Activated CD4-positive, alpha-beta T cell treated with anti-CD3 and anti-CD28 coated beads for 36 hours (primary cell): ENCODE measurements around the gene PNPLA7. TPM values are rescaled to one million over a fixed set of nuclear protein-coding genes. Genes with fewer than 3 reads are reported as not detected.

Source experiments
- ATAC-seq: fragments of 200-7000 bp; cut with Tn5 transposase; one replicate; pipeline ENCODE4 v1.10.0; 2021; ENCODE audit warnings: mild to moderate bottlenecking, moderate library complexity
- CTCF ChIA-PET: fragments of 350-600 bp; sonication (Branson Sonifier 250); formaldehyde crosslinking; loops from one replicate; lab custom pipeline; 2021; ENCODE audit warnings: antibody characterized with exemption; lab: Charles Lee
- POLR2A ChIA-PET: fragments of 350-600 bp; sonication (Branson Sonifier 250); formaldehyde crosslinking; loops from one replicate; lab custom pipeline; 2021; ENCODE audit warnings: antibody characterized with exemption, inconsistent platforms; lab: Charles Lee
- DNase-seq: peaks from one replicate; pipeline ENCODE4 v3.0.0-alpha.2; 2020
- H3K27ac Mint-ChIP-seq: one replicate; pipeline ENCODE4 v1.8.0; 2021; ENCODE audit warnings: mixed read lengths
- H3K27me3 Mint-ChIP-seq: one replicate; pipeline ENCODE4 v1.8.0; 2021; ENCODE audit warnings: mixed read lengths
- H3K36me3 Mint-ChIP-seq: one replicate; pipeline ENCODE4 v1.8.0; 2021; ENCODE audit warnings: low read depth, mixed read lengths
- H3K4me1 Mint-ChIP-seq: one replicate; pipeline ENCODE4 v1.8.0; 2021; ENCODE audit warnings: mixed read lengths
- H3K4me3 Mint-ChIP-seq: one replicate; pipeline ENCODE4 v1.8.0; 2021; ENCODE audit warnings: mild to moderate bottlenecking, moderate library complexity, mixed read lengths
- H3K9me3 Mint-ChIP-seq: one replicate; pipeline ENCODE4 v1.8.0; 2021; ENCODE audit warnings: low read depth, mixed read lengths
- intact Hi-C, 2 experiments: fragments of 100-400 bp; cut with DNase I in 1 of 2; cut with micrococcal nuclease in 1 of 2; formaldehyde crosslinking; loops; one replicate each; pipeline versions ENCODE4 v1.14.2 to v1.15.1; 2022 to 2024; cut with DNase I, micrococcal nuclease
- total RNA-seq, 2 experiments: library from RNA; stranded (reverse); gene quantifications; one replicate each; pipeline ENCODE4 v1.2.3, GENCODE V29; 2021

Gene PNPLA7
- total RNA-seq, 2 experiments from 2014 or later: 3.1 to 3.6 TPM

DNA sequence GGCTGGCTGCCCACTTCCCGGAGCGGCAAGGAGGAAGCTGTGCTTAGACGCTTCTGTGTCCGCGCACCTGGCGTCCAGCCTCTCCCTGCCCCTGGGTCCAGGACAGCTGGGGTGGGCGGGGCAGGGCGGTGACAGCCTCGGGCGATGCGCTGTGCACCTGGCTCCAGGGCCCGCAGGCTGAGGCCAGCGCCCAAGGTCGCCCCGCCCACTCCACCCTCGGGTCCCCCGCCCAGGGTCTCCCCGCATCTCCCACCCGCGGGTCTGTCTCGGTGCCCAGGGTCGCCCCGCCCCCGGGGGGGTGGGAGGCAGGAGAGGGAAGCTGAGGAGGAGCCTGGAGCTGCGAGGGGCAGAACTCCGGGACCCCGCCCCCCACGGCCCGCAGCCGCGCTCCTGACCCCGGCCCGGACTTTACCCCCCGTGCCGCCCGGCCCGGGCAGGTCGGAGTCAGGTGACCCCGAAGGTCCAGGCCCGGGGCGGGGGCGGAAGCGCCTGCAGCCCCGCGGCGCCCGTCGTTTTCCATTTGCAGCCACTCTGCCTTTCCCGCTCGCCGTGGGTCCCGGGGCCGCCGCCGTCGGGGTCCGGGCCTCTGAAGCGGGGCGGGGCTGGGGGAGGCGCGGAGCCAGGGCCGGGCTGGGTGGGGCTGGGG, 108.8 kb downstream of the PNPLA7 start, which contains the start of gene ENTPD8:
Gene ENTPD8, minus strand, starts transcription at position 69 of the 646 bp plus-strand sequence. CDS start 3,072 bp downstream, outside the sequence.
- CTCF ChIA-PET: no interaction called here
- POLR2A ChIA-PET: no interaction called here
- intact Hi-C loops: loop anchor here in 1 of 2 experiments (10.0 kb wide), 1 partner anchor 147 kb away; no protein-coding TSS in a partner anchor
- no peaks in the 10 kb centered on the region for H3K9me3 Mint-ChIP-seq
- H3K27ac Mint-ChIP-seq: no peak within 1 kb of the TSS
- ATAC-seq: no peak
- H3K36me3 Mint-ChIP-seq: no peaks in the 10 kb centered on the region
- no peak for DNase-seq
- H3K4me1 Mint-ChIP-seq: peaks cover 9% of the 10 kb centered on the region
- H3K4me3 Mint-ChIP-seq: peak within 1 kb of the TSS; percentile 38
- H3K27me3 Mint-ChIP-seq: peaks cover 10% of the 10 kb centered on the region

DNA sequence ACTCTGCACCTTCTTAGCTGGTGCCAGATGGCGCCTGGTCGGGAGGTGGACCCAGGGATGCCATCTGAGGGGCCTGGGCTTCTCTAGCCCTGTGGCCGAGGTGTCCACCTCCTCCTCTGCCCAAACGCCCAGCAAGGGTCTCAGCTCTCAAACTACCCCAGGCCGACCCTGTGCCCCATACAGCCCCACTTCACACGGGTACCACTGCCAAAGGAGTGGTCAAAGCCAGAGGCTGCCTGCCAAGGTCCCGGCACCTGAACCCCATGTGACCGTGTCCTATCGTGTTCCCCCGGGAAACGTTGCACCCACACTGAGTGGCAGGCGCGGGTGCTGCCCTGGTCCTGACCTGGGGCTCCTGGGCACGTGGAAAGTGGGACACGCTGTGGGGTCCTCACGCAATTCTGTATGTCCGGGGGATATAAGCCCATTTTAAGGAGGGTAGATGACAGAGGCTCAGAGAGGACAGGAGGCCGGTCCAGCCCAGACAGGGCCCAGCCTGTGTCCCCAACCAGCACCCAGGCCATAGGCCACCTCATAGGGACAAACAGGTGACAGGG, 111.0 kb downstream of the PNPLA7 start:
- peaks cover 10% of the 10 kb centered on the region for H3K27me3 Mint-ChIP-seq
- H3K27ac Mint-ChIP-seq: no peak overlapping the region
- DNase-seq (no peak), ATAC-seq (no peak)
- H3K9me3 Mint-ChIP-seq: no peaks in the 10 kb centered on the region
- intact Hi-C loops: no loop called here
- POLR2A ChIA-PET: no interaction called here
- peaks cover 2% of the 10 kb centered on the region for H3K4me1 Mint-ChIP-seq
- CTCF ChIA-PET: interaction anchor here (0.7 kb wide), 1 partner anchor 35 kb away, joined by 3 read pairs; no protein-coding TSS in a partner anchor
- H3K4me3 Mint-ChIP-seq: no peak overlapping the region
- no peaks in the 10 kb centered on the region for H3K36me3 Mint-ChIP-seq

DNA sequence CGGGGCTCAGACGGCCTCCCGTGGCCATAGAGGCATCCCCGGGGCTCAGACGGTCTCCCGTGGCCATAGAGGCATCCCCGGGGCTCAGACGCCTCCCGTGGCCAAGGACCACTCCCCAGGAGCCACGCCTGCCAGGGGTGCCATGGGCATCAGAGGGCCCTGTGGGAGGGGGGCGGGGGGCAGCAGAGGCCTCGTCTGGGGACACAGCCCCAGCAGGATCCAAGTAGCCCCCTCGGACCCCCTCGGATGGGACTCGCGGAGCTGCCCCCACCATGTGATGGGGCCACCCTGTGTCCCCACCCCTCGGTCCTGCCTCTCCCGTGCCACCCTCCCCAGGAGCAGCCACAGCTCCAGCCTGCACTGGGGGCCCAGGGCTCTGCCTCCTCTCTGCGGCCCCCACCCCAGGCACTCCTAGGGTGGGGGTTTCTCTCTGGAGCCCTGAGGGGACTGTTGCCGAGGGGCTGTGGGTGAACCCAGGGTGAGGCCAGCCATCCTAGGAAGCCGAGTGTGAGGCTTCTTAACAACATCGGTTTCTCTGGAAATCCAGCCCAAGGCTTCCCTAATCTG, 111.5 kb downstream of the PNPLA7 start:
- no peak for ATAC-seq
- H3K4me1 Mint-ChIP-seq: peaks cover 2% of the 10 kb centered on the region
- intact Hi-C loops: no loop called here
- no peak overlapping the region for H3K27ac Mint-ChIP-seq
- no peak overlapping the region for H3K4me3 Mint-ChIP-seq
- peaks cover 10% of the 10 kb centered on the region for H3K27me3 Mint-ChIP-seq
- DNase-seq: no peak
- H3K36me3 Mint-ChIP-seq: no peaks in the 10 kb centered on the region
- CTCF ChIA-PET: interaction anchor here (0.7 kb wide), 1 partner anchor 35 kb away, joined by 3 read pairs; no protein-coding TSS in a partner anchor
- no peaks in the 10 kb centered on the region for H3K9me3 Mint-ChIP-seq
- POLR2A ChIA-PET: no interaction called here

DNA sequence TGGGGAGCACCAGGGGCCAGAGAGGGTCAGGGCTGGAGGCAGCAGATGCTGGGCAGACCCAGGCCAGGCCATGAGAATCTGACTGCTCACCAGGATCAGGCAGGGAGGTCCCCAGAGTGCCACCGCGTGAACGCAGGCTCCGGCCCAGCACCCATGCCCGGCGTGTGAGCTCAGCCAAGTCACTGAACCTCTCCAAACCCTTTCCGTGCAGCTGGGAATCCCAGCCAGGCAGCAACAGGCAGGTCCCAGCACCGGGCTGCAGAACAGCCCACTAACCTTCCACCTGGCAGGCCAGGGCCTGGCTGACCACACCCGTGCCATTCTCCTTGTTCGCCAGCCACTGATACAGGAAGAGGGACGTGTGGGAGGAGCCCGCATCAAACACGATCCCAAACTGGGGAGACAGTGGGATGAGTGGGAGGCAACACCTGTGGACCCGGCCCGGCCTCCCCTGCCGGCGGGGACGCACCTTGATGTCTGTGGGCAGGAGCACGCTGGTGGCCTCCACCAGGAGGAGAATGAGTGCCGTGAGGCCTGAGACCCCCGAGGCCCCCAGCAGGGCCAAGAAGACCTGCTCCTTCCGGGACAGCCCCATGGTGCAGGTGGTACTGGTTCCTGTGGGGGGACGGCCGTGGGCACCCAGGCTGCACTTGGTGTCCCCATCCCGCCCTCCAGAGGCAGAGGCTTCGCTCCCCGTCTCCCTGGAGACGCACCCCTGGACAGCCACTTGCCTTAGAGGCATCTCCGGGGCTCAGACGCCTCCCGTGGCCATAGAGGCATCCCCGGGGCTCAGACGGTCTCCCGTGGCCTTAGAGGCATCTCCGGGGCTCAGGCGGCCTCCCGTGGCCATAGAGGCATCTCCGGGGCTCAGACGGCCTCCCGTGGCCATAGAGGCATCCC, 112.3 kb downstream of the PNPLA7 start:
- Mint-ChIP-seq H3K27me3 (peaks cover 7% of the 10 kb centered on the region), H3K4me3 (no peak overlapping the region), H3K27ac (no peak overlapping the region), H3K4me1 (peaks cover 2% of the 10 kb centered on the region), H3K9me3 (no peaks in the 10 kb centered on the region), H3K36me3 (no peaks in the 10 kb centered on the region)
- ChIA-PET CTCF (no interaction called here), POLR2A (no interaction called here)
- no peak for ATAC-seq
- no peak for DNase-seq
- intact Hi-C loops: no loop called here

DNA sequence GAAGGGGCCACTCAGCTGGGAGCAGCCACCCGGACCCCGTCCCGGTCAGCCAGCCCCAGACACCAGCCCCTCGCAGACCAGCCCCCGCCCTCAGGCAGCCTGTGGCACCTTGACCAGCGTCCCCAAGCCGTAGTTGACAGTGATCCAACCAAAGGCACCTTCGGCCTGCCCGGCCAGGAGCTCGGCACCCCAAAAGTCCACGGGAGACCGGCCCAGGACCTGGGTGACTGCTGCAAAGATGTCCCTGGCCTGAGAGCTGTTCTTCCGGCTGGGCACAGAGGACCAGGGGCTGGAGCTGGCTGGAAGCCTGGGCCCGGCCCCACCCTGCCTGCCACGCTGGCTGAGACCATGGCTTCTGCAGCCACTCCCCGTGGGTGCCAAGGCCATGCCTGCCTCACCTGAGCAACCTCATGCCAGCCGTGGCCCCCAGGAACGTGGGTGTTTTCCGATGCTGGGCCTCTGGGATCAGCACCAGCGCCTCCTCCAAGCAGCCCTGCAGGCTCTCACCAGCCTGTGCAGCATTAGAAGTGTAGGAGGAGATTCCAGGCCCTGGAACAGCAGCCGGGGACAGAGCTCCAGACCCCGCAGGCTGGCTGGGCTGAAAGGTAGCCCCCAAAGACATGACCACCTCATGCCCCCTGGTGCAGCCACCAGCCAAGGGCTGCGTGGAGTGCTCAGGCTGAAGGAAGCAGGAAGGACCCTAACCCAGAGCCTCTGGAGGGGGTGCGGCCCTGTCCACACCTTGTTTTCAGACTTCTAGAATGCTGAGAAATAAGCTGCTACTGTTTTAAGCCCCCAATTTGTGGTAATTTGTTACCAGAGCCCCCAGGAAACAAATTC, 113.2 kb downstream of the PNPLA7 start:
- CTCF ChIA-PET: interaction anchor here (0.5 kb wide), 1 partner anchor 1477 kb away, joined by 3 read pairs; no protein-coding TSS in a partner anchor
- H3K27me3 Mint-ChIP-seq: peaks cover 2% of the 10 kb centered on the region

DNA sequence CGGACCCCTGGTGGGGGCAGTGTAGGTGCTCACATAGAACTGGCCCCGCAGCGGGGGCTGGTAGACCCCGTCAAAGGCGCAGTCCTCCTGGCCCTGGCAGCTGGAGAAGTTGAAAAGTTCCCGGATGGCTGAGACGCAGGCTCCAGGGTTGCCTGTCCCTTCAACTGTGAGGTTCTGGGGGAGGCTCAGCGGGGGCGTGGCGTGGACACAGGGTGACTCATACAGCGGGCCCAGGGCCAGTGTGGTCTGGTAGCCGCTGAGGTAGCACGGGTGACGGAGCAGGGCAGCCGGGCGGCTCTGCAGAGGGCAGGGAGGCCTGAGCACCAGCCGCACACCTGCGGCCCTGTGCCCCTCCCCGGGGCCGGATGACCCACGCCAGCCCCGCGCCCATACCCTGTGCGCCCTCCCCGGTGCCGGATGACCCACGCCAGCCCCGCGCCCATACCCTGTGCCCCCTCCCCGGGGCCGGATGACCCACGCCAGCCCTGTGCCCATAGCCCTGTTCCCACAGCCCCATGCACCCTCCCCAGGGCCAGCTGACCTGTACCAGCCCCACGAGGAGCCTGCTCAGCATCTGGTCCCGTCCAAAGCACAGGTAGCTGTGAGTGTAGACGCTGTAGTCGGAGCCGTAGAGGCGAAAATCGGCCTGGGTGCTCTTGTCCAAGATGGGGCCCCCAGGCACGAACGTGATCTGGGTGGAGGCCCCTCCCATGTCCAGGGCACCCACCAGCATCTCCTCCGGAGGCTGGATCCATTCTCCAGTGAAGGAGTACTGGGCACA, 114.0 kb downstream of the PNPLA7 start:
- intact Hi-C loops: no loop called here
- no peaks in the 10 kb centered on the region for H3K4me1 Mint-ChIP-seq
- H3K4me3 Mint-ChIP-seq: no peak overlapping the region
- no peak overlapping the region for H3K27ac Mint-ChIP-seq
- DNase-seq: no peak
- H3K9me3 Mint-ChIP-seq: no peaks in the 10 kb centered on the region
- CTCF ChIA-PET: no interaction called here
- H3K27me3 Mint-ChIP-seq: no peaks in the 10 kb centered on the region
- ATAC-seq: no peak
- POLR2A ChIA-PET: no interaction called here
- H3K36me3 Mint-ChIP-seq: no peaks in the 10 kb centered on the region

More for the DNA sequence above, 113.2 kb downstream of the PNPLA7 start:
- Mint-ChIP-seq H3K4me3 (no peak overlapping the region), H3K4me1 (peaks cover 2% of the 10 kb centered on the region), H3K9me3 (no peaks in the 10 kb centered on the region), H3K36me3 (no peaks in the 10 kb centered on the region), H3K27ac (no peak overlapping the region)
- ATAC-seq (no peak), DNase-seq (no peak)
- intact Hi-C loops: no loop called here
- POLR2A ChIA-PET: no interaction called here

DNA sequence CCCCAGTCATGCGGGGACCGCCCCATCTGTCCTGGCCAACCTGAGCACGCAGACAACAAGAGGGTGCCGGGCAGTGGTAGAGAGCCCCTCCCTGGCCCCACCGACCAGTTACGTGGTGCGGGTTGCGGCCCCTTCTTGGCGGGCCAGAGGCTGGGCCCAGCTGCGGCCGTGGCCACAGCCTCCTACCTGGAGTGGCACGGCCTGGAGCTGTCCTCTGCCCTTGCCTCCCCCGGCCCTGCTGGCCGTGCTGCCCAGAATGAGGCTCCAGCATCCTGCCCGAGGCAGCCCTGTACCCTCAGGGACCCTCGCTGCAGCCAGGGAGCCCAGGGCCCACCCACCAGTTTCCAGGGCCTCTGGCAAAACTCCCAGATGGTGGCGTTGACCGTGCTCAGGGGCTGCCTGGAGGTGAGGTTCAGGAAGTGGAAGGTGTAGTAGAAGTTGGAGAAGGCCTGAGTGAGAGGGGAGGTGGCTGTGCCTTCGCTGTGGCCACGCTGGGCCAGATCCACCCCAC, 114.8 kb downstream of the PNPLA7 start:
- ChIA-PET CTCF (no interaction called here), POLR2A (no interaction called here)
- Mint-ChIP-seq H3K36me3 (no peaks in the 10 kb centered on the region), H3K27ac (no peak overlapping the region), H3K4me3 (no peak overlapping the region), H3K4me1 (no peaks in the 10 kb centered on the region), H3K27me3 (no peaks in the 10 kb centered on the region), H3K9me3 (no peaks in the 10 kb centered on the region)
- ATAC-seq (no peak), DNase-seq (no peak)
- intact Hi-C loops: no loop called here

DNA sequence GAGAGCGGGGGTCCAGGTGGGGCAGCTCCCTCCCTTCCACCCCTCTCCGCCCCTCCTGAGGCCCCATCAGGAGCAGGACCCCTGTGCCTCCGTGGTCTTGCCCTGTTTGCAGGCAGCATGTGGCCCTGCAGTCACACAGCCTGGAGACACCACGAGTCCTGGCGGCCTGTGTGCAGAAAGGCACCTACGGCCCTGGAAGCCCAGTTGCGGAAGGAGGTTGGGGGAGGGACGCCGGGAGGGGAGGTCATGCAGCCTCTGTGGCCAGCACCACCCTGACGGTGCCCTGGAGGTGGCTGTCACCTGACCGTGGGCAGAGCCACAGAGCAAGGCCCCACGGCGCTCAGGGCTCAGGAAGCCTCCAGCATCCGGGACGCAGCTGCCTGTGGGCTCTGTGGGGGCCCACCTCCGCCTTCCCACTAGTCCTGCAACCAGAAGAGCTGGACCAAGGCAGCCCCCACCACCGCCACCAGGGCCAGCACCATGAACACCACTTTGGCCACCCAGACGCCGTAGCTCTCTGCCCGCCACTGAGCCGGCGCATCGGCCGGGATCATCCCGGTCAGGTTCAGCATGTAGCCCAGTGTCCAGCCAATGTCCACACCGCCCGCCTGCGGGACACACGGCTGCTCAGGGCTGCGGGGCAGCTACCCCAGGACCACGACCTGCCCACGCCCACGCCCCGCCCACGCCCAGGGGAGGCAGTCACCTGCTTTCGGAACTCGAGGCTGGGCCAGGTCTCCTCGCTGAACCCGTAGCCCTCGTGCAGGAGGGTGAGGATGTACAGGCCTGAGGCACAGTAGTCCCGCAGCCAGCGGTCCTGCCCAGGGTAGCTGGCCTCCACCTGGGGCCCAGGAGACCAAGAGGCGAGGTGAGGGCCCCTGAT, 115.5 kb downstream of the PNPLA7 start:
- H3K36me3 Mint-ChIP-seq: no peaks in the 10 kb centered on the region
- ChIA-PET CTCF (no interaction called here), POLR2A (interaction anchor here (0.5 kb wide), 1 partner anchor 734 kb away, joined by 3 read pairs; no protein-coding TSS in a partner anchor)
- H3K27ac Mint-ChIP-seq: no peak overlapping the region
- intact Hi-C loops: no loop called here
- H3K4me1 Mint-ChIP-seq: no peaks in the 10 kb centered on the region
- H3K9me3 Mint-ChIP-seq: no peaks in the 10 kb centered on the region
- ATAC-seq (peak; percentile 33), DNase-seq (no peak)
- no peak overlapping the region for H3K4me3 Mint-ChIP-seq
- no peaks in the 10 kb centered on the region for H3K27me3 Mint-ChIP-seq

DNA sequence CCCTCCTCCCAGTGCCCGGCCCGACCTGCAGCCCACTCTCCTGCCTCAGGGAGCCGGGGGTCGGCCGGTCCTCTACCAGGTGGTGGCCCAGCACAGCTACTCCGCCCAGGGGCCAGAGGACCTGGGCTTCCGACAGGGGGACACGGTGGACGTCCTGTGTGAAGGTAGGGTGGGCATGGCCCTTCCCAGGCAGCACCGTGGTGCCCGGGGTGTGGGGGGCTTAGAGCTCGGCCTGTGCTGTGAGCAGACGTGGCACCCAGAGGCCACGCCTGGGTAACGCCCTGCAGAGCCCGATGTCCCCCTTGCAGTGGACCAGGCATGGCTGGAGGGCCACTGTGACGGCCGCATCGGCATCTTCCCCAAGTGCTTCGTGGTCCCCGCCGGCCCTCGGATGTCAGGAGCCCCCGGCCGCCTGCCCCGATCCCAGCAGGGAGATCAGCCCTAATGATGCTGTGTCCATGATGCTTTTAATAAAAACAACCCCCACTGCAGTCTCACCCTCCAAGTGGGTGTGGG, 116.2 kb downstream of the PNPLA7 start:
- DNase-seq (no peak), ATAC-seq (no peak)
- no peak overlapping the region for H3K27ac Mint-ChIP-seq
- ChIA-PET CTCF (no interaction called here), POLR2A (no interaction called here)
- H3K4me1 Mint-ChIP-seq: no peaks in the 10 kb centered on the region
- H3K9me3 Mint-ChIP-seq: no peaks in the 10 kb centered on the region
- no peaks in the 10 kb centered on the region for H3K36me3 Mint-ChIP-seq
- no peak overlapping the region for H3K4me3 Mint-ChIP-seq
- no peaks in the 10 kb centered on the region for H3K27me3 Mint-ChIP-seq
- intact Hi-C loops: no loop called here
